PC-3 (cell line): ENCODE data around the gene PHC3. TPM values are rescaled to one million over a fixed set of nuclear protein-coding genes. Genes with fewer than 3 reads are reported as not detected.

ENCODE experiments used
- ATAC-seq: fragments of 200-7000 bp; cut with Tn5 transposase; 2 replicates; pipeline ENCODE4 v1.9.1; 2020; ENCODE audit warnings: mild to moderate bottlenecking, moderate library complexity
- BruUV-seq: library from RNA; stranded (reverse); fragments of 400-500 nt; replicated peaks from 2 replicates; lab custom pipeline; 2021; lab: Mats Ljungman, UMichigan
- CTCF ChIA-PET: fragments of 300-600 bp; sonication (Branson Sonifier 250); formaldehyde crosslinking; loops from one replicate; lab custom pipeline; 2022; ENCODE audit warnings: antibody characterized with exemption; lab: Charles Lee
- POLR2A ChIA-PET: fragments of 300-600 bp; sonication (Branson Sonifier 250); formaldehyde crosslinking; loops from one replicate; lab custom pipeline; 2022; ENCODE audit warnings: antibody characterized with exemption; ENCODE audit not compliant: unreplicated experiment; lab: Charles Lee
- DNase-seq: peaks from one replicate; pipeline ENCODE4 v3.0.0-alpha.2; 2015
- H2AFZ ChIP-seq: fragments of 300-600 bp; sonication (generic); 2 replicates; pipeline ENCODE4 v1.6.0; 2016; ENCODE audit warnings: antibody characterized with exemption, low read length
- H3F3A ChIP-seq: fragments of 300-600 bp; sonication (generic); one replicate; pipeline ENCODE4 v1.6.0; 2017; ENCODE audit warnings: antibody characterized with exemption, low read length, control low read depth, mild to moderate bottlenecking; ENCODE audit not compliant: unreplicated experiment
- H3K27ac ChIP-seq: fragments of 300-600 bp; sonication (generic); 2 replicates; pipeline ENCODE4 v1.5.1; 2016; ENCODE audit warnings: mild to moderate bottlenecking, low read length
- H3K27me3 ChIP-seq: fragments of 300-600 bp; sonication (generic); 2 replicates; pipeline ENCODE4 v1.6.1; 2016; ENCODE audit warnings: low read length, mixed read lengths
- H3K36me3 ChIP-seq: fragments of 300-600 bp; sonication (generic); 2 replicates; pipeline ENCODE4 v1.6.1; 2016; ENCODE audit warnings: low read depth, mixed run types, low read length, mixed read lengths
- H3K4me1 ChIP-seq: fragments of 300-600 bp; sonication (generic); 2 replicates; pipeline ENCODE4 v1.5.1; 2016; ENCODE audit warnings: low read length; ENCODE audit not compliant: insufficient read depth
- H3K4me2 ChIP-seq: fragments of 300-600 bp; sonication (generic); 2 replicates; pipeline ENCODE4 v1.6.0; 2016; ENCODE audit warnings: low read length
- H3K4me3 ChIP-seq: fragments of 300-600 bp; sonication (generic); 2 replicates; pipeline ENCODE4 v1.5.1; 2016; ENCODE audit warnings: mild to moderate bottlenecking, low read length, mixed read lengths
- H3K79me2 ChIP-seq: fragments of 300-600 bp; sonication (generic); 2 replicates; pipeline ENCODE4 v1.6.1; 2017; ENCODE audit warnings: low read length, mixed read lengths
- H3K9ac ChIP-seq: fragments of 300-600 bp; sonication (generic); 2 replicates; pipeline ENCODE4 v1.6.0; 2016; ENCODE audit warnings: mild to moderate bottlenecking, low read length
- H3K9me2 ChIP-seq: fragments of 300-600 bp; sonication (generic); replicated peaks from 2 replicates; pipeline ENCODE4 v1.6.1; 2016; ENCODE audit warnings: mixed run types, low read length, mixed read lengths
- H3K9me3 ChIP-seq: fragments of 300-600 bp; sonication (generic); 2 replicates; pipeline ENCODE4 v1.6.1; 2016; ENCODE audit warnings: low read length, mixed read lengths
- H4K20me1 ChIP-seq: fragments of 300-600 bp; sonication (generic); 2 replicates; pipeline ENCODE4 v1.6.1; 2016; ENCODE audit warnings: low read length, mixed read lengths
- CTCF ChIP-seq: fragments of 300-600 bp; sonication (generic); conservative IDR thresholded peaks from 2 replicates; pipeline ENCODE4 v1.5.1; 2017; ENCODE audit warnings: antibody characterized with exemption, low read depth, mild to moderate bottlenecking, low read length
- EZH2 ChIP-seq: fragments of 300-600 bp; sonication (generic); IDR thresholded peaks from one replicate; pipeline ENCODE4 v1.6.1; 2017; ENCODE audit warnings: antibody characterized with exemption, mild to moderate bottlenecking, low read length; ENCODE audit not compliant: unreplicated experiment
- EZH2phosphoT487 ChIP-seq: fragments of 300-600 bp; sonication (generic); IDR thresholded peaks from 2 replicates; pipeline ENCODE4 v1.6.1; 2018; ENCODE audit warnings: mild to moderate bottlenecking, antibody characterized with exemption, low read length, borderline replicate concordance
- intact Hi-C: fragments of 100-400 bp; cut with micrococcal nuclease; formaldehyde crosslinking; loops from 2 replicates; pipeline ENCODE4 v1.9.0; 2023
- total RNA-seq: library from RNA; depleted of rRNA; stranded (reverse); fragments of >200 nt; gene quantifications from 2 replicates; pipeline ENCODE4 v1.2.3, GENCODE V29; 2014

Gene PHC3
- total RNA-seq, 1 experiment from 2014 or later: 7.5 TPM

- Histone ChIP-seq H3K4me2 (no peak overlapping the region), H3K9me2 (no peaks in the 10 kb centered on the region), H3F3A (no peaks in the 10 kb centered on the region), H3K4me3 (no peak overlapping the region), H3K27me3 (no peaks in the 10 kb centered on the region), H4K20me1 (no peaks in the 10 kb centered on the region), H3K9ac (no peak overlapping the region), H3K9me3 (no peaks in the 10 kb centered on the region), H3K79me2 (no peaks in the 10 kb centered on the region), H3K36me3 (no peaks in the 10 kb centered on the region), H3K27ac (no peak overlapping the region), H2AFZ (no peak overlapping the region), H3K4me1 (peaks cover 24% of the 10 kb centered on the region)
- intact Hi-C loops: loop anchor here (1.0 to 2.0 kb wide), 2 partner anchors 191 to 291 kb away; no protein-coding TSS in a partner anchor
- POLR2A ChIA-PET: no interaction called here
- ATAC-seq: peak; percentile 35
- TF ChIP-seq CTCF (peak; percentile 65), EZH2 (no peak)
- DNase-seq: peak; percentile 46
- CTCF ChIA-PET: interaction anchor here (0.6 to 0.8 kb wide), 5 partner anchors 14 to 792 kb away, joined by 3 to 7 read pairs (median 4); no protein-coding TSS in a partner anchor
- no TSS peak for BruUV-seq
These were observed 127.3 kb downstream of the PHC3 start for GRCh38 chr3:170054204-170054603.

- Histone ChIP-seq H3K27ac (no peak overlapping the region), H2AFZ (no peak overlapping the region), H3K79me2 (no peaks in the 10 kb centered on the region), H3K4me2 (no peak overlapping the region), H3K4me1 (peaks cover 31% of the 10 kb centered on the region), H3K27me3 (no peaks in the 10 kb centered on the region), H3F3A (no peaks in the 10 kb centered on the region), H3K9ac (no peak overlapping the region), H4K20me1 (no peaks in the 10 kb centered on the region), H3K9me3 (no peaks in the 10 kb centered on the region), H3K4me3 (no peak overlapping the region), H3K36me3 (no peaks in the 10 kb centered on the region), H3K9me2 (no peaks in the 10 kb centered on the region)
- no TSS peak for BruUV-seq
- CTCF ChIA-PET: no interaction called here
- DNase-seq: no peak
- TF ChIP-seq EZH2: no peak
- TF ChIP-seq CTCF: no peak
- no peak for TF ChIP-seq EZH2phosphoT487
- POLR2A ChIA-PET: no interaction called here
- ATAC-seq: no peak
- intact Hi-C loops: no loop called here
These were observed 129.1 kb downstream of the PHC3 start for GRCh38 chr3:170052398-170052797.

GRCh38 chr3:170050753-170051152 lies 130.8 kb downstream of the PHC3 start:
- ChIA-PET CTCF (no interaction called here), POLR2A (no interaction called here)
- ATAC-seq (no peak), DNase-seq (no peak)
- Histone ChIP-seq H3K9me2 (no peaks in the 10 kb centered on the region), H3K27ac (peak overlapping the region; percentile 84; the same call in 1 of the 2 replicates), H4K20me1 (no peaks in the 10 kb centered on the region), H2AFZ (no peak overlapping the region), H3K27me3 (no peaks in the 10 kb centered on the region), H3K9me3 (no peaks in the 10 kb centered on the region), H3K4me1 (peaks cover 45% of the 10 kb centered on the region), H3K36me3 (no peaks in the 10 kb centered on the region), H3K79me2 (no peaks in the 10 kb centered on the region), H3K4me2 (no peak overlapping the region), H3K9ac (no peak overlapping the region), H3F3A (no peaks in the 10 kb centered on the region), H3K4me3 (no peak overlapping the region)
- intact Hi-C loops: no loop called here
- no TSS peak for BruUV-seq
- TF ChIP-seq CTCF (no peak), EZH2 (no peak), EZH2phosphoT487 (no peak)
